Stimulated activated naive CD8-positive, alpha-beta T cell treated with anti-CD3 and anti-CD28 coated beads, Interleukin-15, Interleukin-2, amounts not matched to agents 100 U/mL and 50 U/mL, for 24 hours (primary cell): Measurements from ENCODE around the gene HYI.
A peak's percentile ranks its signal among the peaks of the same experiment; 100 is the strongest.
"Not testable (repeated sequence)": the region's sequence is repeated elsewhere in the genome, so short reads cannot be mapped to it uniquely, and the experiment has no call there.

Experiments used
- ATAC-seq: fragments of 150-1000 bp; cut with Tn5 transposase; one replicate; pipeline ENCODE4 v1.10.0; 2021
- DNase-seq: peaks from one replicate; pipeline ENCODE4 v3.0.0; 2021

HYI gene

DNA sequence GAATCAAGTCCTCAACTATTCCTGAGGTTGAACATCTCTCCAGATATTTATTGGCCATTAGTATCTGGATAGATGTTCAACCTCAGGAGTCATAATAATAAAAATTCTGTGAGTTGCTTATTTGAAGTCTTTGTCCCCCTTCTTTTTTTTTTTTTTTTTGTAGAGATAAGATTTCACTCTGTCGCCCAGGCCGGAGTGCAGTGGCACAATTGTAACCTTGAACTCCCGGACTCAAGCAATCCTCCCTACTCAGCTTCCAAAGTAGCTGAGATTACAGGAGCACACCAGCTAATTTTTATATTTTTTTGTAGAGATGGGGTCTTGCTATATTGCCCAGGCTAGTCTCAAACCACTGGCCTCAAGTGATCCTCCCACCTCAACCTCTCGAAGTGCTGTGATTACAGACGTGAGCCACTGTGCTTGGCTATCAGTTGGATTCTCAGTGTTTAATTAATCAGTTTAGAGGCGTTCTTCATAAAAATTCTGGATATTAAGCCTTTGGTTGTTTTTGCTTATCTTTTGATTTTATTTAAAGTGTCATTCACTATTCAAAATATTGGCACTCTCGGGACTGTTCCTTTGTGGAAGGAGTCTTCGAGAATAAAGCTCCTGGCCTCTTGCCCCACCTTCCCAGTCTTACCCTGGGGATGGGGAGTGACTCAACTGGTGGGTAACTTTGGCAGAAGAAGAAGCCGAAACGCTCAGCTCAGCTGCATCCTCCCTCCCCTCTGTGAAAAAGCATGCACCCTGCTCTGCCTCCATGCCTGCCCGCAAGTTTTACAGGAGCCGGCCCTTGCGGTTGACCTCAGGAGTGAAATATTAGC is 11.2 kb upstream of the HYI start:
- DNase-seq (no peak), ATAC-seq (no peak)

DNA sequence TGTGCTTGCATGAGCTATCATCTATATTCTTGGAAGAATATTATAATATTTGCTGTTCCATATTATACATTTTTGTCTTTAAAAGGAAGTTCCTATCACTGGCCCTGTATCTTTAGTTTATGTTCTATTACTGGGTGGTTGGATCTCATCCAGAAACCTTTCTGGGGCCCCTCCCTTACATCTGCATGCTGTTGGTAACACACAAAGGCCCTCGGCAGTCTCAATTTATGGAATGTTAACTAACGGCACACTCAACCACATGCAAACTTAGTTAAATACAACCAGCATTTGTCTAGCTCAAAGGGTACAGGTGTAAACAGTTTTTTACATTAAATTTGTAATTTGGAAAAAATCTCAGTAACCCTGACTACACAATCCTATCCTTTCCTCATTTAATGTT is 9.7 kb upstream of the HYI start:
- ATAC-seq = no peak
- no peak for DNase-seq

DNA sequence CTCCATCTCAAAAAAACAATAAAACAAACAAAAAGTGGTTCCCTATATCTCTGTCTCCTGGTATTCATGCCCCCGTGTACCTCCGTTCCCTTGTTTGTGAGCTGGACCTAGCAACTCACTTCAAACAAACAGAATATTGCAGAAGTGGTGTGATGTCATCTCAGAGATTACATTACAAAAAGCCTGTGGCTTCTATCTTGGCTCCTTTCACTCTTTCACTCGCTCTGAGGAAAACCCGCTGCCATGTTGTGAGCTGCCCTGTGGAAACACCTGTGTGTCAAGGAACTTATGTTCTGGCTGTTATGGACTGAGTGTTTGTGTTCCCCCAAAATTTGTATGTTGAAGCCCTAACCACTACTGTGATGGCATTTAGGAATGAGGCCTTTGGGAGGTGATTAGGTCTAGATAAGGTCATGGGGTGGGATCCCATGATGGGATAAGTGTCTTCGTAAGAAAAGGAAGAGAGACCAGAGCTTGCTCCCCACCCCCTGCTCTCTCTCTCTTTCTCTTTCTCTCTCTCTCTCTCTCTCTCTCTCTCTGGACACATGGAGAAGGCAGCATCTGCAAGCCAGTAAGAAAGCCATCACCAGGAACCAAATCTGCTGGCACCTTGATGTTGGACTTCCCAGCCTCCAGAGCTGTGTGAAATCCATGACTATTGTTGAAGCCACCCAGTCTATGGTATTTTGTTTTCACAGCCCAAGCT is 7.4 kb upstream of the HYI start:
- no peak for DNase-seq

GRCh38 chr1:43458379-43458778 is 4.6 kb upstream of the HYI start:
- not testable (repeated sequence) for ATAC-seq, DNase-seq

More for the DNA sequence above, 7.4 kb upstream of the HYI start:
- ATAC-seq = peak; percentile 23

DNA sequence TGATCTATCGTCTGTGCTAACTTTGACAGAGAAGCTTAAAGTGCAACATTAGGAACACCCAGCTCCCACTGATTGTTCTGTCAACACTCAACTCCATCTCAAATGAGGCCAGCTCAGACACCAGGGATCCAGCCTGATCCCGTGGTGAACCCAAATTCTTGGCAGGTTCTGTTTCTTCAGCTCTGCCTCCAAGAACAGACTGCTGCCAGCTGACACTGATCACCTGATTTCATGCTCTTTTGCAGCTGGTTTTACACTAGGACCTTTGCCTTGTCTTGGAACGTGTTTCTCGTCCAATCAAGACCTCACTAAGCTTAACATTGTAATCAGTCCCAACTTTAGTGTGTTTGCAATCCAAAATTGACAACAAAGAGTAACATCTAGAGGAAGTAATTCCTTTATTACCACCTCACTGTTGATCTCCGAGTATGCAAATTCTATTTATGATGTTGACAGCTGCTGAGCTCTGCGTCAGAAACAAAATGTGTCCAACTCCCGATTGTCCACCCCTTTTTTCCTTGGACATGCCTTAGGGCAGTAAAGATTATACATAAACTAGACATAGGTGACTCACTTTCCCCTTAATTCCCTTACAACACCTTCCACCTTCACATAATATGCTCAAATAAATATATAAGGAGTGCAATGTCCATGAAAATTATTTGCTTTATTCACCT is 1.6 kb upstream of the HYI start:
- no peak for ATAC-seq
- DNase-seq = no peak

GRCh38 chr1:43454270-43455011 is 710 bp upstream of the HYI start:
- ATAC-seq (peak; percentile 80), DNase-seq (peak; percentile 55)

DNA sequence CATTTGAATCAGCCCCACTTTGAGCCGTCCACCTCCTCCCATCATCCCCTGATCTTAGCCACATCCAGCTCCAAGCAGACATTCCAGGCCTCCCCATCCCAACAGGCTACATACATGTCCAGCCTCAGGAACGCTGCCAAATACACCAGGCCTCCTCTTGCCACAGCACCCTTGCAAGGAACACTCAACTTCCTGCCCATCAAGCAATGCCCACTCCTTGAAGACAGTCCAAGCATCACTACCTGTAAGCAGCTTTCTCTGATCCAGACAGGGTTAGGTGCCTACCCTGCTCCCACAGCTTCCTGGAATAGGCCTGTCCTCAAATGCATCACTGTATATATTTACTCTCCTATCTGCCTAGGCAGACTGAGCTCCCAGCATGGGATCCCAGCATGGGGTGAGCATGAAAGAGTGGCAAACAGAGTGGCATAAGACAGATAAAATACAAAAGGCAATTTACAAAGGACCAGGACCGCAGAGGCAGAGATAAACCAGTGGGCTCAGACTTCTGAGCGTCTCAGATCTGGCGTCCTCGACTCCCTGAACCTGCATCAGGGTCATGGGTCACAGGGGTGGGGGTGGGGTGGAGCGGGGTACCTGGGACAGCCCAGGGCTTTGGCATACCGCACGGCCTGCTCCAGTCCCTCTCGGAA is 816 bp downstream of the HYI start:
- ATAC-seq = peak; percentile 4

GRCh38 chr1:43451701-43452532 is 1.8 kb downstream of the HYI start:
- ATAC-seq (no peak), DNase-seq (no peak)

More for the DNA sequence above, 816 bp downstream of the HYI start:
- DNase-seq = no peak

DNA sequence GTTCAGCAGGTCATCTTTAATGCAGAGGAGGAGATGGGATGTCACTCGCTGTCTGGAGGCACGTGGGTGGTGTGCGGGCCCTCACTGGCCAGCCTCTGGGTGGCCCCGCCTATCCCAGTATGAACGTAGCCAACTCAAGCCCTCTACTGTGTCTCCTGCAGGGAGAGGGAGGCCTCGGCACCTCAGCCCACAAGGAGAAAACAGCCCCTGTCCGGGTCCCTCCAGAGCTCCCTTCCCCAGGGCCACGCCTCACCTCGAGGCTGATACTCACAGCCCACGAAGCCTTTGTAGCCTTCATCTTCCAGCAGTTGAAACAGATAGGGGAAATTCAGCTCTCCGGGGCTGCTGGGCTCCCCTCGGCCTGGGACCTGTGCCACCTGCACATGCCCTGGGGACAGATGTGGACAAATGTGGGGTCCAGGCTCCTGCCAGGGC is 2.6 kb downstream of the HYI start:
- ATAC-seq (no peak), DNase-seq (no peak)

DNA sequence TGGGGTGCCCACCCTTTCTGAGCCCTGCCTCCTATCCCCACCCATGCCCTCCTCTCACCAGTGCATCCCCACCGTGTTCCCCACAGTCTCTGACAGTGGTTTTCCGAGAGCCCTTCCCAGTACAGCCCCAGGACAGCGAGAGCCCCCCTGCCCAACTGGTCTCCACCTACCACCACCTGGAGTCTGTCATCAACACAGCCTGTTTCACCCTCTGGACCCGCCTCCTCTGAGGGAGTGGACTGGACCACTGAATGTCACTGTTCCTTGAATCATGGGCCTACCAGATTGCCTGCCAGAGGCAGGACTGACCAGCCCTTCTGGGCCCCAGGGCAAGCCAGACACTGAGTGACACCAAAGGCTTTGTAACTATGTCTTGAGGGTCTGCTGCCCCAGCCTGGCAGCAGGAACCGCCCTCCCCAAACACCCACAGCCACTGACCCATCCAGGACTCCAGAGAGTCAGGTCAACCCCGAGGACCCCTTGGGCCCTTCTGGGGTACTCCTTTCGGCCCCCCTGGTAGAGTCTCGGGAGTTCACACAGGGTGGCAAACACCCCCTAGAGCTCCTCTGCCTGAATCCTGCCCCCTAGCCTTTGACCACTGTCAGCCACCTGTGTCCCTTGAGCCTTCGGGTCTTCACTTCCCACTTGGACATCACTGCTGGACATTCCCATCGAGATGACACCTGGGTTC is 3.3 kb downstream of the HYI start:
- ATAC-seq = no peak
- no peak for DNase-seq

DNA sequence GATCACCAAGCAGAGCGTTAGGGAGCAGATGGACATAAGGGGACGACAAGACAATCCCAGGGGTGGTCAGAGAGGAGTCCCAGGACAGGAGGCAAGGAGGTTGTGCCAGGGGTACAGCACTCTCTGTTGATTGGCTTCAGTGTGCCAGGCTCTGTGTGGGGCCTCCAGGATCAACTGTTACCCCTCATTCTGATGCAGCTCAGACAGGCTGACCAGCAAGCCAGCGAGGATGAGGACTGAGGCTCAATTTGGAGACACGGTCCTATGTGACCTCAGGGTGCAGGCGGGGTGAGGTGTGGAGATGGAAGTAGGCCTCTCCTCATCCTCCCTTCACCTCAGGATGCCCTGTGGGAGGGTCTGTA is 4.0 kb downstream of the HYI start:
- ATAC-seq (no peak), DNase-seq (no peak)

DNA sequence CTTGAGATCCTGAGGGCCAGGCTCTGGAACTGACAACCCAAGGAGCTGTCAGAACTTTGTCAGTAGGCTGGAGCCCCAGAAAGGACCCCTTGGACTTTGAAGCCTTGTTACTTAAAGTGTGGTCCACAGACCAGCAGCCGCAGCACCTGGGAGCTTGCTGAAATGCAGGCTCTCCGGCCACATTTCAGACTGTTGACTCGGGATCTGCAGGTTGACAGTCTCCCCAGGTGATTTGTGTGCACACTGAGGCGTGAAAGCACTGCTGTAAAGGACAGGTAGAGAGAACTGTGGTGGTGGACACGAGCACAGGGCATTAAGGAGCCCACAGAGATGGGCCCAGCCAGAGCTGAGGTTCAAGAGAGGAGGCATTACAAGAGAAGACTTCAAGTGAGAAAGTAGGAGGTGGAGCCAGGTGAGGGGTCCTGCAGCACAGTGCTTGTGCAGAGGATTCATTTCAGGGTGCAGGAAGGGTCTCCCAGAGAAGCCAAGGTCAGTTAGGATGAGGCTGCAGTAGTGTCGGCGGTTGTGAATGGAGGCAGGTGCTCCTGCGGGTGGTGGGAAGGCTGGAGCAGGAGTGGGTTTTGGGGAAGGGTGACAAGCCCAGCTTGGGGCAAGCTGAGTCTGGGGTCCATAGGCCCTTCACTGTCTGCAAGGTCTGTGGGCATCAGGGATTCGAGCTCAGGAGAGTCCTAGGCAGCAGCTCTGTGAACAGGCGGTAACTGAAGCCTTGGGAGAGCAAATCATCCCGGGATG is 4.6 kb downstream of the HYI start:
- DNase-seq (no peak), ATAC-seq (no peak)

DNA sequence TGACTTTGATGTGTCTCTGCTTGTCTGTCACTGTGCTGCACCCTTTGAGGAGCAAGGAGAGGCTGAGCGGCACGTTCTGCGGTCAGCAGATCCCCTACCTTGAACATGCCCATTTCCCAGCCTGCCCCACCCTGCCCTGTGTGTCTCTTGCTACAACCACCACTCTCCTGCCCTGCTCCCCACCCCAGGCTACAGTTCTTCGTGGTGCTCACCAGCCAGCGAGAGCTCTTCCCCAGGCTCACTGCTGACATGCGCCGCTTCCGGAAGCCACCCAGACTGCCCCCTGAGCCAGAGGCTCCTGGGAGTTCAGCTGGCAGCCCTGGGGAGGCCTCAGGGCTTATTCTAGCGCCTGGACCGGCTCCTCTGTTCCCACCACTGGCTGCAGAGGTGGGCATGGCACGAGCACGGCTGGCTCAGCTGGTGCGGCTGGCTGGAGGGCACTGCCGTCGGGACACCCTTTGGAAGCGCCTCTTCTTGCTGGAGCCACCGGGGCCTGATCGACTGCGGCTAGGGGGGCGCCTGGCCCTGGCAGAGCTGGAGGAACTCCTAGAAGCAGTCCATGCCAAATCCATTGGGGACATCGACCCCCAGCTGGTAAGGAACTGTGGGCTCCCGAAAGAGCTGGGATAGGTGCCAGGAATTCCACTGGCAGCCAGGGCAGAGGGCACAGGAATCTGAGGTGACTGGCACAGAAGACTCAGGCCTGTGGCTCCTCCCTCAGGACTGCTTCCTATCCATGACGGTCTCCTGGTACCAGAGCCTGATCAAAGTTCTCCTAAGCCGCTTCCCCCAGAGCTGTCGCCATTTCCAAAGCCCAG is 5.6 kb downstream of the HYI start:
- ATAC-seq (no peak), DNase-seq (no peak)

DNA sequence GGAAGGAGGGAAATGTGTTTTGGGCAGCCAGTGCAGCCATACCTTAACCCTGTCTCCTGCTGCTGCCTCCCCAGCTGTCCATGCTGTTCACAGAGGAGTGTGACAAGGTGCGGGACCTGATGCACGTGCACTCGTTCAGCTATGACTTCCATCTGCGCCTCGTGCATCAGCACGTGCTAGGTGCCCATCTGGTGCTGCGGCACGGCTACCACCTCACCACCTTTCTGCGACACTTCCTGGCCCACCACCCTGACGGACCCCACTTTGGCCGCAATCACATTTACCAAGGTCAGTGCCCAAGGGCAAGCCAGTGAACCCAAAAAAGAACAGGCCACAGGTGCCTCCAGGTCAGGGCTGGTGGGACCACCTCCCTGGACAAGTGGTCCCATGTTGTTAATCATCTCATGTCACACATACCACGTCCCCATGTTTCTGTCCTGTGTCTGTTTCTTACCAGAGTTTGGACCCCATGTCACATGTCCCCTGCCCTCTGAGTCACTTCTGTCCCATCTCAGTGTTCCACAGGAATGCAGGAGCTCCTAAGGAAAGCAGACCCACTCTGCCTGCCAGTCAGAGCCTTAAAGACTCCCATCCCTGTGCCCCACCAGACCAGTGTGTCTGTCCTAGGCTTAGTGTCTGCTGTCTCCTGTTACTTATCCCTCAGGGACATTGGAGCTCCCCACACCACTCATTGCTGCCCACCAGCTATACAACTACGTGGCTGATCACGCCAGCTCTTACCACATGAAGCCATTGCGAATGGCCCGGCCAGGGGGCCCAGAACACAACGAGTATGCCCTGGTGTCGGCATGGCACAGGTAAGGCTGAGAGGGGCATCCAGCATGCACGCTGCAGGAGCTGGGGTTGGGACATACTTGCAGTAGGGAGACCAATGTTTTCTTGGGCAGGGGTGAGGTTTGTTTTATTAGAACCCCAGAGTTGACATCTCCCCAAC is 6.6 kb downstream of the HYI start:
- ATAC-seq (no peak), DNase-seq (no peak)

DNA sequence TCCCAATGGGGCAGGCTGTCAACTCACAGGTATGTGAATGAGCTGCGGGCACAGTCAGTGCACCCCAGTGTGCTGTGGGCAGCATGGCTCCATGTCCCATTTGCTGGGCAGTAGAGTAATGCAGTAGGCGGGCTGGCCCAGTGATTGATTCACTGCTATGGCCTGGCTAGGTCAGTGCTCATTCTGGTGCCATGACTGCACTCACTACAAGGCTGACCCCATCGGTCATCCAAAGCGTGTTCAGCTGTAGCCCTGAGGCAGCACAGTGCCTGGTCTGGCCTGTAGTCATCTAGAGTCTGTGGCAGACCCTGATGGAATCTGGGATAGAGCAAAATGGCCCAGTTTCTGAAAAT is 7.4 kb downstream of the HYI start:
- ATAC-seq (no peak), DNase-seq (no peak)

DNA sequence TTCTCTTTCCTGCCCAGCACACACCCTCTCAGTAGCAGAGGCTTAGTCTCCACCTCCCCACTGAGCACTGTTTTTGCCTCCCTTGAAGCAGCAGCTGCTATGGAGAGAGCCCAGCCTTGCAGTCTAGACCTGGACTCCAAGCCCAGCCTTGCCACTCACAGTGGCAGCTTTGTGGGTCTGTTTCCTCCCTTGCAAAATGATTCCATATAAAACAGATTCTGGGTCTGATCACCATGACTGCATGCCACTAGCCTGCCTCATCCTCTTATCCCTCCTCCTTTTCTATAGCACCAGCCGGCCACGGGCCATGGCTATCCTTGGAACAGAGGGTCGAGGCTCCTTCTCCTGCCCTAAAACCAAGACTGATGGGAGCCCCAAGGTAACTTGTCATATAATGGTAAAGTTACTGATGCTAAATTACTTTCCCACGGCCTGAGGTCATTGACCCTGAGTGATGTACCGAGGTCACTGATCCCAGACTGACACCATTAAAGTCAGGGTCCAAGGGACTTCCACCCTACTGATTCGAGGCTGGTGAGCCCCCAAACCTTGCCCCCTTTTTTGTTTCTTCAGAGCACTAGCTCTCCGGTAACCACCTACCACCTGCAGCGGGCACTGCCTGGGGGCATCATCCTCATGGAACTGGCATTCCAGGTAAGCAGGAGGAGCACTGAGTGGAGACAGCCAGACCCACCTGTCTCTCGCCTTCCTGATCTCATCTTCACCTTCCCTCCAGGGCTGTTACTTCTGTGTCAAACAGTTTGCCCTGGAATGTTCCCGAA is 7.9 kb downstream of the HYI start:
- ATAC-seq (no peak), DNase-seq (no peak)

DNA sequence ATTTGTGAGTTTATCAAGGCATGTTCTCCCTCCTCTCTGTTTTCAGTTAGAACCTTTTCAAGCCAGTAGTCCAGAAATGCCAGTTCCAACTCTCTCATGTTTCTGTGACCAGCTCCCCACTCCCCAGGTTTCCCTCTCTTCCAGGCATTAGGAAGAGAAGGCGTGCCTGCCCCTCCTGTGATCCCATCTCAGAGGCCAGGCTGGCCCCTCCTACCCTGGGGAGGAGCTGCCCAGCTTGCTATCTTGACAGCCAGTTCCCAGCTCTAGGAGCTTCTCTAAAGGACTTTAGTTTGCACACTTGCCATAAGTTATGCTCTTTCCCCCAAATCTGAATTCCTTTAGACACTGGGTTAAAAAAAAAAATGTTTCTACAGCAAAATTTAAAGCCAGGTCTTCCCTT is 8.9 kb downstream of the HYI start:
- DNase-seq (no peak), ATAC-seq (no peak)
